ACHN (cell line): ENCODE results near the gene FOXP2.

Experiments used
- DNase-seq: peaks from one replicate; pipeline ENCODE4 v3.0.0-alpha.2; 2015
- in situ Hi-C: cut with HindIII; loops from 2 replicates; pipeline ENCODE4 v1.10.0; 2017; ENCODE audit warnings: low sequenced_read_pairs, low pct_ligation_motif_present, low pct_unique_long_range_greater_than_20kb

Gene FOXP2

DNA sequence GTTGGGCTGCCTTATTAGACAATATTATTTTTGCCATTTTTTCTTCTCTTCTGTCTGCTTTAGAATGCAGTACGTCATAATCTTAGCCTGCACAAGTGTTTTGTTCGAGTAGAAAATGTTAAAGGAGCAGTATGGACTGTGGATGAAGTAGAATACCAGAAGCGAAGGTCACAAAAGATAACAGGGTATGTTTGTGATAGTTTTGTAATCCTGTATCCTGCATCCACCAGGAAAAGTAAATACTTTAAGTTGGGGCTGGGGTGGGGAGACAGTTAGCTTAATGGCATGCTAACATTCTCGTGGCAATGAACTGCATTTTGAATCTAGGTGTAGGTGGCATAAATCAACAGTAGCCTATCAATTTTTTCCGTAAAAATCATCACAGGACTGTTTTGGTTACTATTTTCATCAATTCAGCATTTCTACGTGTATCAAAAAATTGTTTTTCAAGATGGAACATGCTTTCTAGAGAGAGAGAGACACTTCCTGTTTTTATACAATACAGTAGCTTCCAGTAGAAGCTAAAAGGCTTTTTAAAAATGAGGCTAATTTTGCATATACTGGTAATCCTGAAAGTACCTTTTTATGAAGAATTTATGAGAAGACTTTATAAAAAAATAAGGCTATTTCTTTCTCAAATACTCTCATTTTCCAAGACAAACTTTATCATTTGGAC is 247.5 kb downstream of the FOXP2 start:
- in situ Hi-C loops: loop anchor here (25.0 kb wide), 1 partner anchor 250 kb away; the partner anchor contains the start of gene FOXP2
- DNase-seq: no peak

DNA sequence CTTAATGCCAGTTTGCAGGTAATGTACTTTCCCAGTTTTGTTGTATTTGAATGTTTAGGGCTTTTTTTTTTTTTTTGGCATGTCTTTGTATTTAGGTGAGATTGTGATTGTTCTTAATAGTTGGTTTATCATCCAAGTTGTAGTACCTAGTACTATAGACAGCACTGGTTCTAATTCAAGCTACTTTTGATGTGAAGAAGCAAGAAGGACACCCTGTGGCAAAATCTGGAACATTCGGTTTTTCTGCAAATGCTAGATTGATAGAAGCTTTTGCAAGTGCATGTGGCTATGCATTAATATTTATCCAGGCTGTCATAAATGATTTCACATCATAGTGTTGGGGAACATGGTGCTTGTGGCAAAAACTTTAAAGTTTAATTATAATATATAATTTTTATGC is 248.9 kb downstream of the FOXP2 start:
- in situ Hi-C loops: loop anchor here (25.0 kb wide), 1 partner anchor 251 kb away; the partner anchor contains the start of gene FOXP2

DNA sequence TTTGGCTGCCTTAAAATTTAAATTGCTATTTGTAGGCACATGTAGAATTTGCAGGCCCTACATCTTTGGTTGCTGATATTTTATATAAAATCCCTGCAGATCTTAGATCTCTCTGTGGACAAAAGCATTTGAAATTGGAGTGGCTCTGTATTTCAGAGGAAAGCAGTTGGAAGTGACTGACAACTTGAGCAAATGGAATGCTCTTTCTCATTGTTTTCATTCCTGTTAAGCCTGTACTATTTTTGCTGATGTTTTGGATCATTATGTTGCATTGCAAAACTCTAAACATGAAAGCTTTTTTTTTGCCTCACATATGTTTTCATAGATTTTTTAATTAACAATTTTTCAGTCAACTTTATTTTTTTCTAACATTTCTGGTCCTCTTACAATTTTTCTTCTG is 256.1 kb downstream of the FOXP2 start:
- no peak for DNase-seq
- in situ Hi-C loops: loop anchor here (25.0 kb wide), 1 partner anchor 258 kb away; the partner anchor contains the start of gene FOXP2

More for the DNA sequence above, 248.9 kb downstream of the FOXP2 start:
- peak; percentile 80 for DNase-seq

DNA sequence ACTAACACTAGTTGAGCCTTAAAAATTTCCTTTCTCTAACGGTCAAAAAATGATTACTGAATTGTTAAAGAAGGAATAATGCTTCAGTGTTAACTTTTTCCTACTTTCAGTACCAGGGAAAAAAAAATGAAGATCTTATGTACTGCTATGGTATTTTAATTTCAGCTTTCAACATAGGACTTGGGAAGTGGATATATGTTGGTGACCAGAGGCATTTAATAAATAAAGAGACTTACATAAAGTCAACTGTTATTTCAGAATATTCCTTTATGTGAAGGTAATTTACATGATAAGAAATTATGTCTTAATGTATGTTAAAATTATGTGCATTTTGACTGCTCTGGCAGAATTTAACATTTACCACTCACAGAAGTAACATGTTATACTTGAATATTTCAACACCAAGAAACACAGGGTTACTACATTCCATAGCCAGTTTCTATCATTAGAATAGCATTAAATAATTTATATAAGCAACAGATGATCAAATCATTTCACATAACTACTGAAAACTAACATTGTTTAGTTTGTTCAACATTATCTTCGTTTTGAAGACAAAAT is 257.0 kb downstream of the FOXP2 start:
- DNase-seq: no peak
- in situ Hi-C loops: loop anchor here (25.0 kb wide), 1 partner anchor 259 kb away; the partner anchor contains the start of gene FOXP2

DNA sequence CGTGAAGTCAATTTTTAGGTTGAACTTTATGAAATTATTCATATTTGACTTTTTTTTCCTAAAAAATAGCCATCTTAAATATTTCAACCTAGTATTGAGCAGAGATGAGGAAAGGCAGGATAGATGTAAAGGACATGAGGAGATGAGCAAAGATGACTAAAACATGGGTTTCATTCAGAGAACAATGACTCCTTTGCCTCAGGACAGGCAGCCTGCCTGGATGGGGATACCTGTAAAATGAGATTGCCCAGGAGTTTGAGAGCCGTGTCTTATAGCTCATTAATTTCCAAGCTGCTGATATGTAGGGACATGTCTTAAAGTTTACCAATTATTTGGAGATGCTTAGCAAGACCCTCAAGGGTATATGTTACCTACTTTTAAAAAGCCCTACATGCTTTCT is 263.5 kb downstream of the FOXP2 start:
- no peak for DNase-seq
- in situ Hi-C loops: no loop called here

DNA sequence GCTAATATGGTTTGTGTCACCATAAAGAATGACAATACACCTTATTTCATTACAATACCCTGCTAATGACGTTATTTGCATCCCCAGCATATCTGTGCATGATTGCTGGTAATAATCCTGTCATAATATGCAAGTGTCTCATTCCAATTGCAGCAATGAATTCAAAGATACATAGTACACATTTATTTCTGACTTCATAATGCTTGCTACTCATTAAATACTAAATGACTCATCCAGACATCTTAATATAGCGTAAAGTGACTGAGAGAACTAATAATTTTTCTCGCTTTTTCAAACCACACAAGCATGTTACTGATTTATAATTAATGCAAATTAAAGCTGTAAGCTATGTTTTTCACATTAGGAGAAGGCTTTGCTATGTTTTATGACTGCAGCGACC is 272.6 kb downstream of the FOXP2 start:
- in situ Hi-C loops: no loop called here

DNA sequence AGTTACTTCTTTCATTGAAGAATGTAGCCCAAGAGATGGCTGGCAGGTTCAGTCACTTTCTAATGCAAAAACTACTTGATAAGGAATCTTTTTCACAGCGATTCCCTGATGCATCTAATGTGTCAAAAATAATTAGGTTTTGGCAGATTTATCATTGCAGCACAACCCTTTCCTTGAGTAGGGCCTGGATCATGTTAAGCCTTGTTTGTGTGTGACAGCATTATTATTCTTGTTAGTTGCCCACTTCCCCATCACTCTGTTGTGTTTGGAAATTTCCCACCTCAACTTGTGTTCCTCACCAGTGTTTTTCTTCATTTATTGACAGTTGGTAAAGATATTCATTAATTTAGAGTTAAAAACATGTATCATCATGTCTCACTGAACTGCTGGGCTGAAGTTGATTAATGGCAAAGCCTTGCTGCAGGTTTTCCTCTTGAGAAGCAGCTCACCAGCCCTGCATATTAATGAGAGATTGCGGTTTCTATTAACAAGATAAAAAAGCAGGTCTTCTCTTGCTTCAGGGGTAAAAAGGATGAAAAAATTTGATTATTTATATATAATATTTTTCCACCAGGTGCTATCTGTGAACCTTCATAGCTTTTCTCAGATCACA is 273.9 kb downstream of the FOXP2 start:
- in situ Hi-C loops: no loop called here
- DNase-seq: no peak

More for the DNA sequence above, 272.6 kb downstream of the FOXP2 start:
- DNase-seq: no peak

DNA sequence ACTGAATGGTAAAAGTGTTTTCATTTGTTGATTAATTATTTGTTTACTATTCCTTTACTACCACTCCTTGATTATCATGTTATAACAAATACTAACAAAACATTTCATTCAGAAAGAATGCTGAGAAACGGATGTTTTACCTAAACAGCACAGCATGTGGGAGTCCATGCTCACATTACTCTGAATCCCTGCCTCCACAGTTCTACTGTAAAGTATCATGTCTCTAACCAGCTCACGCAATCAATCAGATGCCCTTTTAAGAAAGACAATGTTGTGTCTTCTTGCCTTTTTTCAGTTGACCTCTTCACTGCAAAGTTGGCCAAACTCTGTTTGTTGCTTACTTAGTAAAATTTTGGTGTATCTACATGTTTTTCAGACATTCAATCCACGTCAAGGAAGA is 274.8 kb downstream of the FOXP2 start:
- DNase-seq: no peak
- in situ Hi-C loops: no loop called here

DNA sequence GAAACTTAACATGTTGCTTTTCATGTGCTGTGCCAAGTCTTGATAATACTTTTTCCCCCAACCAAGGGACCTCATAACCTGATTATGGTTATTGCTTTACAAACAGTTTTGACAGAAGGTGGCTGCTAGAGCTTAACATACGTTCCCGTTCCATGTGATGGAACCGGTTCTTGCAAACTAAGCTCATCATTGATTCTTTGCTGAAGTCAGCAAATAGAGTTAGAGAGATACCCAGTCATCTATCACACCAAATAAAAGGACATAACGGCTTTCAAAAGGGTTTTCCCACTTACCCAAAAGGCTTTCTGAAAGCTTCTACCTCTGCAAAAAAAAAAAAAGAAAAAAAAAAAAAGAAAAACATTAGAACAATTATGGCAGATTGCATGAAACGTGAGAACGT is 277.0 kb downstream of the FOXP2 start:
- no peak for DNase-seq
- in situ Hi-C loops: no loop called here

DNA sequence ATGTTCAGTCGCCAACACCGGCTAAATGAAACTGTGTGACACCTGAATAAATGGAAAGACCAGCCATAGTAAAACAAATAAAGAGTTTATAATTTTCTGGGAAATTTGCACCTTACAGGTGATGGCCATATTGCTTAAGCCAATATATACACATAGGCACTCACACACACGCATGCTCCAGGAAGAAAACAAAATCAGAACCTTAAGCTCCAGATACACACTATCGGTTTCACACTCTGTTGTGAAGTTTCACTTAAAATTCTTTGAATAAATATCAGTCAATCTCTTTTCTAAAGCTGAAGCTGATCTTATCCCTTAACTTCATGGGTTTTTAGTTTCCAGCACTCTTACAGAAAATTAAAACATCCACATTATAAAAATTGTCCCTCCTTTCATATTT is 280.6 kb downstream of the FOXP2 start:
- DNase-seq: no peak
- in situ Hi-C loops: no loop called here

DNA sequence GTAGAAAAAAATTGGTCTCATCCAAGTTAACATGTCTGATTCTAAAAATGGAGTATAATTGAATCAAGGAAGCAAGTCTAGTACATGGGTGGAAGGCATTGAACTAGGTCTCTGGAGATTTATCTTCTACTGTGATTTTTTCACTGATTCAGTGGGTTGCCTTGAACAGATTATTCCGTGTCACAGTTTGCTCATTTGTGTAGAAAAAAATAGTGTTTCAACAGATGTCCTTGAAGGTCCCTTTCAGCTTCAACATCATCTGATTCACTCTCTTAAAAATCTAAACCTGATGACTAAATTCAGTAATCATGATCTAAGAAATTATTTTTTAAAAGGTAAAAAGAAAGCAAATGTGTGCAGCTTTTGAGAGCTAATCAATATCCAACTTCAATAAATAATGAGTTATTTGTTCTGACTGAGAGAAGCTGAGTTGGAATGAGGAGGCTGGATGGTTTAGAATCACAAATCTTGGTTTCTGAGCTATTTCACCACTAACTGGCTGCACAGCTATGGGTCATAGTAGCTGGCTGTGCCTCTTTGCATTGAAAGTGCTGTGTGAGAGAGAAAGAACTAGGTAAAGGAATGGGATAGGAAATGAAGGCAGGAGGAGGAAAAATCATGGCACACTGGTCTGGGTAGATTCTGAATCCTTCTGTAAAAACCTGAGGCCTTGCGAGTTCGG is 285.8 kb downstream of the FOXP2 start:
- in situ Hi-C loops: no loop called here
- no peak for DNase-seq

DNA sequence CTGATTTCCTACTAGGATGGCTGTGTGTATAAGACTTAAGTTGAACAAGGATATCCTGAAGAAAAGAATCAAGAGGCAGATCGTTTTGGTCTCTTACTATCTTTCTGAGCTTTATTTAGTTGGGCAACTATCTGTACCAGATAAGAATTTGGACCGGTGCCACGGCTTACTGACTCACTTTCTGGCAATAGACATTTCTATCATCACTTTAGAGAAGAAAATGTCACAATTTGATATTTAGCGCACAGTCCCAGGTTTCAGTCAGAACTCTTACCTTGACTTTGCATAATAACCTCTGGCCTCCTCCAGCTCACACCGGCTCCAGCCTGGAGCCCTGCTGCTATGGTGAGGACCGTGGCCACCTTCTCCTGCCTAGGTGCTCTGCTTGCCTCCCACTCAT is 289.1 kb downstream of the FOXP2 start:
- DNase-seq: no peak
- in situ Hi-C loops: no loop called here

DNA sequence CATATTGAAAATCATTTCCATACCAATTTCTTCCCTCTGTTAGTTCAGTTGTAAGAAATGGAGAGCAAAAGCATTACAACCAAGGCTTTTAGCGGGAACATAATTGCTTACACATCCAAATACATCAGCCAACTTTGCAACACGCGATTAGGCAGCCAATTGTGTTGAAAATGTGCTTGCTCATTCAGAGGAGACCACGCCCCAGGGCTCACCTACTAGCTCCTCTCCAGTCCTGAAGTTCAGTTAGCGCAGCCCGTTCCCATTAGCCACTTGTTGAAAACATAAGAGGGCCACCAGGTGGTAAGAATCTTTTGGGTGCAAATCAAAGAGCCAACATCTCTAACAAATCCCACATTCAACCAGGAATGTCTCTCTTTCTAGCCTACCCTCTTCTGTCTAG is 294.0 kb downstream of the FOXP2 start:
- DNase-seq: no peak
- in situ Hi-C loops: no loop called here

DNA sequence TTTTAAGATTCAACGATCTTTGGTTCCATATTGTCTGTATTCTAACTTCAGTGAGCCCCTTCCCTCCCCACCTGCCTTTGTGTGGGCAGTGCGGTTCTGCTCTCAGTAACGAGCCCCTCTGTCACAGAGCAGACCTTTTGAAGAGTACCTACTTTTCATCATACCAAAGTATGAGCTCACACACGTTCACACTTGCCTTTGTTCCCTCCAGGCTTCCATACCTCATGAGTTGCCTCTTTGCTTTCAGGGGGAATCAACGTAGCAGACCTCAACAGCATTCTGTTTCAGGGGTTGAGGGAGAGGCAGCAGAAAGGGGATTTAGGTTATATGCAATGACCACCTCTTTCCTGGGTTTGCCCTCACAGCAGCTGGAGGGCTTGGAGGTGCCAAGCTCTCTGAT is 295.9 kb downstream of the FOXP2 start:
- no peak for DNase-seq
- in situ Hi-C loops: no loop called here

DNA sequence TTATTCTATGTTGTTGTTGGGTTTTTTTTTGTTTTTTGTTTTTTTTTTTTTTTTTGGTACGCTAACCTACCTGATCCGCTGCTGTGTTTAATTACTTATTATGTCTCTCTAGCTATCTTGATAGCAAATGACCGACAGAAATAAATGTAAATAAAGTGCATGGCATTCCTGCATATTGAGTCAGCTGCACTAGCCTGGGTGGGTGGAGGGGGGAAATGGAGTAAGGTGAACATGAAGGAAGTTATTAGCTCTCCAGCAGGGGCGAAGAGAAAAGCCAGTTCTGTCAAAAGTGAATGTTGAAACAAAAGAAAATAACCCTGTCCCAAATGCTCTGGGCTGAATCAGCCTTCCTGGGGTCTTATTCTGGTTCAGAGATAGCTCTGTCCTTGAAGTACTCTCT is 296.6 kb downstream of the FOXP2 start:
- in situ Hi-C loops: no loop called here
- DNase-seq: no peak

DNA sequence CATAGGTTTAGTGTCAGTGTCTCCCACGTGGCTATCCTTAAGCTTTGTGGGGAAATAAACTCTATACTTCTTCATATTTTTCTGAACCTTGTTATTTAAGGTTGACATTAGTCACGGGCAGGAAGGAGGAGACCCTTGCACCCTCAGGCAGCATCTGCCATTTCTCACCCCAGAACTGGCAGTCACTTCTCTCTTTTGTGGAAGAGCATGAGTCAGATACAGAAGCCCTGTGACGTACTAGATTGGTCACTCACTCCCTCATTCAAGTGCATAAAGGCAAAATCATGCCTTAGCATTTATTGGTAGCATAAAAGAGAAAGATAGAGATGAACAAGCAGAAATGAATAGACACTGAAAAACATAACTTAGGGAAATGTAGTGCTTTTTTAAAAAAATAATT is 301.3 kb downstream of the FOXP2 start:
- no peak for DNase-seq
- in situ Hi-C loops: no loop called here

DNA sequence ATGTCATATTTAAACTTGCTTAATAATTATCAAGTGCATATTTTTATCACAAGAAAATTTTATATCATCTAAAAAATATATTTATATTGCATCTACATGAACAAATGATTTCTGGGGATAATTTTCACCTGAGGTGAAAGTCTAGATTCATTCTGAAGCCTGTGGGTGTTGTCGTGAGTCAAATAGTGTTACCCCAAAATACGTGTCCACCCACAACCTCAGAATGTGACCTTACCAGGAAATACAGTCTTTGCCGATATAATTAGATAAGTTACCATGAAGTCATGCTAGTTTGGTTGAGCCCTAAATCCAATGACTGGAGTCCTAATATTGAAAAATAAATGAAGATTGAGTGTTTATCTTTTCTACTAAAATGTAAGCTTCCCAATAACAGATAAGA is 304.2 kb downstream of the FOXP2 start:
- no peak for DNase-seq
- in situ Hi-C loops: no loop called here

DNA sequence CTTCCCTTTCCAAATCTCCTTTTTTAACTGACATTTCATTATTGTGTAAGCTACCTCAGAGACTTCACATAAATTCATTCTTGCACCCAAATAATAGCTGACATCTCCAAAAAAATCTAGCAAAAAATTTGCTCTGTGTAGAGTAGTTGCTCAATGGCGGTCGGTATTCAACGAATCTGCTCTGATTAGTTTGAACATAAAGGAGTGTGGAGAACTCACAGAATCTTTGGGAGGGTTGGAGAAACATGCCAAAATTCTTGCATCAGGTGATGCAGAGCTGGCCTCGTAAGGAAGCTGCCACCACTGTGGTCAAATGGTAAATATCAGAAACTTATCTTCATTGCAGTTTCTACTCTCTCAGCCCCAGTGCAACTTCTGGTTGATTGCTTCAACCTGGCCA is 306.1 kb downstream of the FOXP2 start:
- in situ Hi-C loops: no loop called here
- DNase-seq: no peak

DNA sequence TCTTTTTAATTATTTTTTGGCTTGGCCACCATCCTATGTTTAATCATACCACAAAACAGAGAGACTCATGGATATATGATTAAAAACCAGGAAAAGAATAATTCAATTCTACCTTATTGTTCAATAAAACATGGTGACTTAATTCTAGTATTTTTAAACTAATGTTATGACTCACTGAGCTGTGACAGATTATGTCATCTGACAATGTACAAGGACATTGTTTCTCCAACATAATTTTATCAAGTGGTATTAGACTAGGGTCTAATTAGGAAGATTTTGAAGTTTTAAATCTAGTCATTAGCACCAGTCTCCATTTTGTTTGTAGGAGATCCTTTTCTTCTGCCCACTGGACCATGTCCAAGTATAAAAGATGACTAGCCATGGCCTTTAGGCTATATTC is 307.9 kb downstream of the FOXP2 start:
- in situ Hi-C loops: no loop called here
- no peak for DNase-seq
